ENCODE data around the gene GTF3C6.

- TF ChIP-seq CTCF (IDR thresholded peaks at IDR 0.05) (no peak), POLR2A (IDR thresholded peaks at IDR 0.05) (no peak)
Measured at GRCh38 chr6:110951008-110951407, 7.5 kb upstream of the GTF3C6 start.

Measured in prostate gland (tissue), 2 donors.